ENCODE data around the gene VEPH1.

The VEPH1 gene

GRCh38 chr3:157420606-157421130 lies 82.5 kb downstream of the VEPH1 start:
- no peak for FAIRE-seq

DNA sequence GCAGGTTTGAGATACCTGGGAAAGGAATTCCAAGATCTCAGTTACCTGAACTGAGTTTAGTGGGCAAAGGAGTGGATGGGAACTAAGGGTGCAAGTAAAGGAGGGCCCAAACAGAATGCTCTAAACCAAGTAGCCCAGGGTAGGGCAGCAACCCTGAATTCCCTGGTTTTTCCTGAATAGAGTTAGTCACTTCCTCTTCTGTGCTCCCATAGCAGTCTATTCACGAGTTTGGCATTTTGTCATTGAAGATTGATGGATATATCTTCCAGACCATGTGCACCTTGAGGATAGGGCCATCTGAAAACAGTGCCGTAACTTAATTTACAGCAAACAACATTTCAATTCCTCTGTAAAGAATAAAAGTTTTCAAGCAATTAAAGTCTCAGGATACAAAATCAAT lies 85.1 kb downstream of the VEPH1 start:
- FAIRE-seq: no peak

- no peak for FAIRE-seq
These were observed 86.0 kb downstream of the VEPH1 start for GRCh38 chr3:157417247-157417646.

DNA sequence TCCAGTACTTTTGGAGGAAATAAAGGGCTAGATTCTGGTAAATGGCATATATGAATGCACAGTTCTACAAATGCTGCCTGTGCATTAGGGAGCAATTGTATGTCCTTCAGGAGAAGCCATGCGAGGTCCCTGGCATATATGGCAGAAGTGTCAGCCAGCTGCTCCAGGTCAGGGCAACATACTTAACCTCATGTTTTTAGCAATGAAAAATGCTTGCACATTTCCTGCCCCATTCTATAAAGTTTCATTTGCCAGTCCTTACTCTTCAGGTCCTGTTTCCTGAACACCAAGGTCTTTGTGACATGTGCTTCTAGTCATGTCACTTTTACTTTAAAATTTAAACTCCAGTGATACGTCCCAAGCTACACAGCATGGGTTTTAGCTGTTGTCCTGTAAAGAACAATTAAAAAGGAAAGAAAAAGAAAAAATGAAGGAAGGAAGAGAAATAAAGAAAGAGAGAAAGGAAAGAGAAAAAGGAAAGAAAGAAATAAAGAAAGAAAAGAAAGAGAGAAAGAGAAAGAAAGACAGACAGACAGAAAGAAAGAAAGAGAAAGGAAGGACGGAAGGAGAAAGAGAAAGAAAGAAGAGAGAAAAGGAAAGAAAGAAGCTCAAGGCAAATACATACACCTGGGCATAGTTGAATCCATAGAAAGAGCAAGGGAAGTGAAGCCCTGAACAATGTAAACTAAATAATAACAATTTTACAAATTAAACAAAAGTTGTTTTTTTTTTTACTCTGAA lies 86.7 kb downstream of the VEPH1 start:
- FAIRE-seq: no peak

- FAIRE-seq: no peak
These were observed 88.4 kb downstream of the VEPH1 start for GRCh38 chr3:157414861-157415260.

DNA sequence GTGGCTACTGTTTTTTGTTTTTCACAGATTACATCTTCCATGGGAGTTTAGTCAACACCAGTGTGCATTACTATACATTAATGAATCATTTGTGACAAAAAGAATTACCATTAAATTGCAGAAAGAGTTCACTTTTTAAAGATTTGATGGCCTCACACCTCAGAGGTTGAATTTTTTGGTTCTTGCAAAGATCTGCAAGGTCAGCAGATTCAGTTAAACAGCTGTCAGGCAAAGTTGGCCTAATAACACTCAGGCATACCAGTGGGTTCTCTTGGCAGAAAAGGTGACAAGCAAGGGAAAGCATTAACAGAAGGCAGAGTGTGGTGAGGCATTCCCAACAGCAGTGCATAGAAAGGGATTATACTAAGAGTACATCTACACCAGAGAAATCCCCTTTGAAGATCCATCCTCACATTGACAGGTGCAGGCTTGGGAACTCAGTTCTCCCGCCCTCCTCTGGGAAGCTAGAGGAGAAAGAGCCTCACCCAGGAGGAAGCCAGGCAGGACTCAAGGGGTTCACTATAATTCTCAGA lies 90.8 kb downstream of the VEPH1 start:
- FAIRE-seq: no peak

DNA sequence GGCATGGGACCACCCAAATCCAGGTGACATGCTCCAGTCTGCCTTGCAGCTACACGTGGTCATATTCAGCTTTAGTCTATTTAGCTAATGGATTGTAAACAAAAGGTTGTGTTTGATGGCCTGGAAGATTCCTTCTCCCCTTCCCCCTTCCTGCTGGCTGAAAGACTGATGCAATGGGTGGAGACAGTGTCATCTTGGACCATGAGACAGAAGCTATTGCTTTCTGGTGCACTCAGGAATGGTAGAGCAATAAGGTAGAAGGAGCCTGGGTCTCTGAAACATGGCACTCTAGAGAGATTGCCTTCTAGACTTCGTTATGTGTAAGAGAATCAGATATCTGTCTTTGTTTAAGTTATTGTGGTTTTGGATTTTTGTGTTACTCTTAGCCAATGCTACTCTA lies 92.3 kb downstream of the VEPH1 start:
- FAIRE-seq: no peak

GRCh38 chr3:157409516-157409915 lies 93.7 kb downstream of the VEPH1 start:
- no peak for FAIRE-seq

- no peak for FAIRE-seq
These were observed 94.6 kb downstream of the VEPH1 start for GRCh38 chr3:157408499-157409149.

DNA sequence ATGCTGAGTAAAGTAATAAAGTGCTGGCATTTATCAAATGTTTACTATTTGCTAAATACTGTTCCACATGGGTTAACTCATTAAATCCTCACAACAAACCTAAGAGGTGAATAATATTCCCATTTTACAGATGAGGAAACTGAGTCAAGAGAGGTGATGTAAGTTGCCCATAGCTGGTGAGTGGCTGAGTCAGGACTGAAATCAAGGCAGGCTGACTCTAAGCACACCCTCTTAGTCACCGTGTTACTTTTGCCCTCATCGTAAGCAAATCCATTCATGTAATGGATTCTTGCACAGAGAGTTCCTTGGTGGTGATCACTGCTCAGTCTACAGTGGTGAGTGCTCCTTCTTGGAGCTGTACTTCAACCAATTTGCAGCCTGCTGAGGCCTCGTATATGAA lies 95.4 kb downstream of the VEPH1 start:
- no peak for FAIRE-seq

- no peak for FAIRE-seq
These were observed 96.8 kb downstream of the VEPH1 start for GRCh38 chr3:157406394-157406793.

GRCh38 chr3:157405457-157405856 lies 97.8 kb downstream of the VEPH1 start:
- no peak for FAIRE-seq

- FAIRE-seq: no peak
These were observed 98.8 kb downstream of the VEPH1 start for GRCh38 chr3:157404381-157404780.

DNA sequence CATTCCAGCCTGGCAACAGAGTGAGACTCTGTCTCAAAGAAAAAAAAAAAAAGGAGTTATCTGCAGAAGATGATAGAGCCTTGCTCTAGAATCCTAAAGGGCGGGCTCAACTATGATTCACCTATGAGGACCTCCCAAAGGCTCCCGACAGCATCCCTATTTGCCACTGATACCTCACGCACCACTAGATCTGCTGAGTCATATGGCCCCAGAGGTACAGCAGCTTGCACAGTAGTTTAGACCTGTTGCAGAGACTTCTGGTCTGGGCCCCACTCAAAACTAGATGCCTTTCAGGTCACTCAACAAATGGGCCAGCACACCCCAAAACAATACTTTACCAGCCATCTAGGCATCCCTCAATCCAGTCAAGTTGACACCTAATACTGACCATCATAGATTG lies 104.6 kb downstream of the VEPH1 start:
- FAIRE-seq: no peak

GRCh38 chr3:157394411-157394810 lies 108.8 kb downstream of the VEPH1 start:
- no peak for FAIRE-seq

DNA sequence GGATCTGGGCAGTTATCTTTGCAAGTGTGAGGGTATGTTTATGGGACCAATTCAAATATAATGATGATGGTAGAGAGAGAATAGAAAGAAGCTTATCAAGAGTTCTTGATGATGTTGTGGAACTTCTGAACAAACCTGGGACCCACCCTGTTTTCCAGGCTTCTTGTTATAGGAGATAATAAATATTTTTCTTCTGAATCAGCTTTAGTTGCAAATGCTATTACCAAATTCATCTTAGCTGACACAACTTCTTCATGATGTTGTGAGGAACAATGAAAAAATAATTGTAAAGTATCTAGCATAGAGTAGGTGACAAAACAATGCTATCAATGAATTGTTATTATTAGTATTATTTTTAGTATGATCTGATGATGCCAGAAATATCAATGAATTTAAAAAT lies 110.1 kb downstream of the VEPH1 start:
- FAIRE-seq: no peak

DNA sequence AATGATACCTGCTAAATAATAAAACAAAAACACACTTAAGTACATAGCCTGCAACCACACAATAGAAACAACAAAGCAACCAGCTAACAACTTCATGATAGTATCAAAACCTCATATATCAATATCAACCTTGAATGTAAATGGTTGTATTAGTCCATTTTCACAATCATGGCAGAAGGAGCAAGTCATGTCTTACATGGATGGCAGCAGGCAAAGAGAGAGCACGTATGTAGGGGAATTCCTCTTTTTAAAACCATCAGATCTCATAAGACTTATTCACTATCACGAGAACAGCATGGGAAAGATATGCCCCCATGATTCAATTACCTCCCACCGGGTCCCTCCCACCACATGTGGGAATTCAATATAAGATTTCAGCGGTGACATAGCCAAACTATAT lies 111.1 kb downstream of the VEPH1 start:
- FAIRE-seq: no peak

DNA sequence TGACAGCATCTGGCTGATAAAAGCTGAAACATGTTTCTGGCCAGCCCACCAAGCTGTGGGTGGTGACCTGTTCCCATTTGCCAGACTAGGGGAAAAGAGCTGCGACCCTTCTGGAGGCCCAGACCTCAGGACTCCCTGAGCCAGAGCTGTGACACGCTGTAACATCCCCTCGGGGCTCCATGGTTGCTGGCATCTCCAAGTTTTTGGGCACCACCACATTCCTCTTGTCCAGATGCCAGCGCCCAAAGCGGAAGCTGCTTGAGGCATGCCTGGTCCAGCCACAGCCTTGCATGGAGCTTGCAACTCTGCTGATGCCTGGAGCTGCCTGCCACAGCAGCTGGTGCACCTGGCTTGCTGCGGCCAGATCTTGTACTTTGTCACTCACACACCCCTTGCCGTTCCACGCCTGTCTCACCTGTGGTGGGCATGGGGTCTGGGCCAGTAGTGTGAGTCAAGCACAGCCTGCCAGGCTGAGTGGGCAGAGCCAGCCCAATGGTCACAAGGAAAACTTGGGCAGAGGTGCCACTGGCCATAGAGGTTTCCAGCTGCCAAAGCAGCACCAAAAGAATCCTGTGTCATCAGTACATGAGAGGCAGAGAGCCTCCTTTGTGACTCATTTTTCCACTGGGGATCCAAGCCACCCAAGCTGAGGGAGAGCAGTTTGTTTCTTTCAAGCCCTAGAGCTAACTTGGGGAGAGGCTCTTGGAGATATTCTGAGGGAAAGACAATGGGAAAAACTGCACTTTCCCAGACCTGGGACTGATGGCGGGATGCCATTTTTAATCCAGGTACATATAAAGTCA lies 112.3 kb downstream of the VEPH1 start:
- FAIRE-seq: no peak

DNA sequence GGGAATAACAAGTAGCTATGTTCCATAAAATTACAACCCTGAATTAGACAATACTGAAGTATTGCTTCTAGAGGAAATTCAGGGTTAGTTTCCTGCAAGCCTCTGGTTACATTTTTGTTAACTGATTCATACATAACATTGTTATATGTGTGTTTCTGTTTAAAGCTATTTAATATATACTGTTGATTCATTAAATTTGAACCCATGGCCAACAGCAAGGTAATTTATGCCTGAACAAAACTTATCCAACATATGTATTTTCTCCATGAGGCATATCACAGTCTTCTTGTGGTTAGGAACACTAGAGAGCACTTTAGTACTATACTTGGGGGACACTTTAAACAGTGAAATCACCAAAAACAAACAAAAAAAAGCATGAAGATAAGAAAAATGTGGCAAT lies 114.2 kb downstream of the VEPH1 start:
- FAIRE-seq: no peak

DNA sequence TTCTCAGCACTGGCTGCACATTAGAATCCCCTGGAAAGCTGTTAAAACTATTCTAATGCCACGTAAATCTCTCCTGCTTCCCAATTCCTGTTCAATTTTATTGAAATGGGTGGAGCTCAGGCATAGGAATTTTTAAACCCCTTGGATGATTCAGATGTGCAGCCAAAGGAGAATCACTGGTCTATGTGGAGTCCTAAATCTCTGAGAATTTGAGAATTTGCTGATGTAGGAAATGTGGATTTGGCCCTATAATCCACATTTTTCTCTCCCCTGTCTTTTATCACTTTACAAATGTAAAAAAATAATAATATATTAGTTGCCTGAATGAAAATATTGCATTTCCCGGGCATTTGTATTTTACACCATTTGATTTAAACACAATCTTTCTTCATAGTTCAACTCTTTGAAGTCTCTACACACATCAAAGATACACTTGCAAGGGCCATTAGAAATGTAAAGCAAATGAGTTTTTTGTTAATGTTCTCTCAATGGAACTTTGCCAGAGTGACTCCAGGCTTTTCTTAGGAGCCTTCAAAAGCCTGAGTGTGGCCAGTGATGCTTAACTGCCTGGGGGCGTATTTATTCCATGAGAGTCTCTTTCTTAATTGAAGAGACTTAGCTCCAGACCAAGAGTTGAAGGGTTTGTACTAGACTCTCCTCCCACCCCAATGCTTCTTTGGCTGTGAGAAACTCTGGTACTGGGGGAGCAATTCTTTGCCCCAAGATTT lies 115.3 kb downstream of the VEPH1 start:
- FAIRE-seq: no peak

- FAIRE-seq: no peak
These were observed 118.7 kb downstream of the VEPH1 start for GRCh38 chr3:157384491-157384890.

DNA sequence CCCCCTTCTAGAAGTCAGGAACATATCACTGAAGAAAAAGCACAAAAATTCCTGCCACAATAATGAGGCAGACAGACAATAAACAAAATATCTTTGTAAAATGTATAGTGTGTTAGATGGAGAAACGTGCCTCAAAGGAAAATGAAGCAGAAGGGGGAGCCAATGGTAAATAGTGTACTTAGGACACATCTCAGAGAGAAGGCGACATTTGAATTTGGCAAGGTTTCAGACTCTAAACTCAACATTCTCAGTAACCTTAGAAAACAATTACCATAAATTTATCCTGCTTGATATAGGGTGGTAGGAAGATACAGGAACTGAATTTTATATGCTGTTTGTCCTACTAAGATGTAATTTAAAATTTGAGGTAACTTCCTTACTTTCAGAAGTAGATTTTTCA lies 119.2 kb downstream of the VEPH1 start:
- no peak for FAIRE-seq

DNA sequence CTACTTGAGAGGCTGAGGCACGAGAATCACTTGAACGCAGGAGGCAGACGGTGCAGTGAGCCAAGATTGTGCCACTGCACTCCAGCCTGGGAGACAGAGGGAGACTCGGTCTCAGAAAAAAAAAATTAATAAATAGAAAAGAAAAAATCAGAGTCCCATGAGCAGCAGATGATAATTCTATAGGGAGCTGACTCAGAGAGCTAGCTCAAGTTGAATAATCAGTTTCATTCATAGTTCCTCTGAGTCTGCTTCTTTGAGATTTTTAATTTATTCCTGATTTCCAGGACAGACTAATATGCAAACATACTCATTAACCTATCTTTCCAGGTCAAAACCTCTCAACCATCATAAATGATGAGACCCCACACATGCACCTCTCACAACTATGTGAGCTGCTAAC lies 121.6 kb downstream of the VEPH1 start:
- no peak for FAIRE-seq

All from G401.6 (cell line).